NCI-H128 (cell line): ENCODE results near the gene ABCG8.

Experiments
- DNase-seq: peaks from one replicate; lab custom pipeline; 2025; ENCODE audit not compliant: unreplicated experiment; lab: John Stamatoyannopoulos, UW

The ABCG8 gene

DNA sequence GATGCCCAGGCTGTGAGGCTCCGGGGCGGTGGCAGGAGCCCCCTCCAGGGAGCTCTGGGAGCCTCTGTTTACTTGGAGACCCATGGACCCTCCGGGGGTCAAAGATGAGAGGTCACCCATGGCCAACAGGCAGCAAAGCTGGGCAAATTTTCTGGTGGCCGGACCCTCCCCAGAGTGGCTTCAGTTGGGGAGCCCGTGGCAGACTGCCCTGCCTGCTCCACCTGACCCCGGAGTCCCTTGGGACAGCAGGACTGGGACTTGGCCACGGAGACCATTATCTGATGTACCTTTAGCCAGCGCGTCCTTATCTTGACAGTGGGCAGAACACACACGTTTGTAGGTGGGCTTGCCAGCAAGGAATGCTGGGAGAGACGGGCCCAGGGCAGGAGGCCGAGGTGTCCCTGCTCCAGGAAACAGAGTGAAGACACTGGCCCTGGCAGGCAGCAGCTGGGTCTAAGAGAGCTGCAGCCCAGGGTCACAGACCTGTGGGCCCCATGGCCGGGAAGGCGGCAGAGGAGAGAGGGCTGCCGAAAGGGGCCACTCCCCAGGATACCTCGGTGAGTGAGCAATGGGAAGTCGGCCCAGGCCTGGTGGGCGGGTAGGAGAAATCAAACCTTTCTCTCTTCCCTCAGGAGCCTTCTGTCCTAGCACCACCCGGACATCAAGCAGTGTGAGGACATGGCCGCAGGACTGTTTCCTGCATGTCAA lies at the start of gene ABCG8, which contains the start of gene ABCG5:
Gene ABCG8 (plus strand): TSS at position 412 of the 708 bp plus-strand sequence. CDS start 83 bp downstream, at position 495.
Gene ABCG5 (minus strand): TSS at position 280 of the 708 bp plus-strand sequence. CDS start 160 bp downstream, at position 120.
- DNase-seq = no peak

DNA sequence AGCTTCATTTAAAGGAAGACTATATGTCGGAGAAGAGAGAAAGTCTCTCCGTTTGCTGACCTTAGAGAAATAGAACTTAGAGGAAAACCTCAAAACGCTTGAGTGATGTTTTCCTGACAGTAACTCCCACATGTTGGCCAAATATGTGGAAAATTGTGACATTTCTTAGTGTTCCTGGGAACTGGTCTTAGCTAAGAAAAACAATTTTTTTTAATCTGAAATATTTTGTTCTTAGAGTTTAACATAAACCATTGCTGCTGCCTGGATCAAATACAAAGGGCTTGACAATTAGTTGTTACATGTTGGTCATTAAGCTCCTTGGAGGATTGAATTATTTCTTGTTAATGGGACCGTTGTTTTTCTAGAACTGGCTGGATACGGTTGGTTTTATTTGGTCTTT lies 48.6 kb upstream of the ABCG8 start:
- DNase-seq = no peak

DNA sequence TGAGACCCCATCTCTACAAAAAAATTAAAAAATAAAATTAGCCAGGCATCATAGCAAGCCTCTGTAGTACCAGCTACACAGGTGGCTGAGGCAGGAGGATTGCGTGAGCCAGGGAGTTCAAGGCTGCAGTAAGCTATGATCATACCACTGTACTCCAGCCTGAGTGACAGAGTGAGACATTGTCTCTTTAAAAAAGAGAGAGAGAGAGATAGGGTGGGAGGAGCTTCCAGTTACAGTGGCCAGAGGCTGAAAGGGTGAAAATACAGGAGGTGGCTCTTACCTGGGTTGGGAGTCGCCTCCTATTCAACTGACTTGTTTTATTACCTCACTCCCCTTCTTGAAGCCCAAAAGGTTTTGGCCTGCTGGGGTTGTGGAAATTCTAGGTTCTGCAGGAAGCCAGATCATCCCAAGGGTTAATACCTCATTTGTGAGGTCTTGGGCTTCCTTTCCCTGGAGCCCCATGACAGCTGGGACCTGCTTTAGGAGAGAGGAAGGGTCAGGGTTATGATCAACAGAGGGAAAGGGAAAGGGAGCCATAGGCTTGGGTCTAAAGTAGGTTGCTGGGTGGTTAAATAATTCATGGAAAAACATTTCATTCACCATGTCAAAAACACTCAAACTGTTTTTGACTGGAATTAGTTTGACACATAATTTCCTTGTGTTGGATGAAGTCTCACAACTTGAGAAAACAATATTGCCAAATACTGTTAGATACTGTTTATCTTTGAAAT lies 47.6 kb upstream of the ABCG8 start:
- no peak for DNase-seq

DNA sequence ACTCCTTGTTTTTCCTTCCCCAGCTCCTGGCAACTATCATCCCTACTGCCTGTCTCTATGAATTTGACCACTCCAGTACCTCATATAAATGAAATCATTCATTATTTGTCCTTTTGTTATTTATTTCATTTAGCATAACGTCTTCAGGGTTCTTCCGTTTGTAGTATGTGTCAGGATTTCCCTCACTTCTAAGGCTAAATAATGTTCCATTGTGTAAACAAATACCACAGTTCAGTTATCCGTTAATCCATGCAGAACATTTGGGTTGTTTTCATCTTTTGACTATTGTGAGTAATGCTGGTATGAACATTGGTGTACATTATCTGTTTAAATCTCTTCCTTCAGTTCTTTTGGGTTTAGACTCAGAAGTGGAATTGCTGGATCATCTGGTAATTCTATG lies 46.1 kb upstream of the ABCG8 start:
- DNase-seq = no peak

DNA sequence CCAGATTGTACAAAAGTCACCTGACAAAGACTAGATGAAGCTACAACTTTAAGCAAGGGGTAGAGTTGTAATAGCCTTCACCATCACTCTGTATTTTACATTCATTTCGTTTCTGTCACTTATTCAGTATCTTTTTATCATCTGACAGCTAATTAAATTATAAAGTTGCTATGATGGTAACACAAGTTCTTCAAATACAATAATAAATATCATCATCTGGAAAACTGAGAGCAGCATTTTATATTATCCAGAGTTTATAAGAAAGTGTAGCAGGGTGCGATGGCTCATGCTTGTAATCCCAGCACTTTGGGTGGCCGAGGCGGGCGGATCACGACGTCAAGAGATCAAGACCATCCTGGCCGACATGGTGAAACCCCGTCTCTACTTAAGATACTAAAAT lies 43.8 kb upstream of the ABCG8 start:
- no peak for DNase-seq

DNA sequence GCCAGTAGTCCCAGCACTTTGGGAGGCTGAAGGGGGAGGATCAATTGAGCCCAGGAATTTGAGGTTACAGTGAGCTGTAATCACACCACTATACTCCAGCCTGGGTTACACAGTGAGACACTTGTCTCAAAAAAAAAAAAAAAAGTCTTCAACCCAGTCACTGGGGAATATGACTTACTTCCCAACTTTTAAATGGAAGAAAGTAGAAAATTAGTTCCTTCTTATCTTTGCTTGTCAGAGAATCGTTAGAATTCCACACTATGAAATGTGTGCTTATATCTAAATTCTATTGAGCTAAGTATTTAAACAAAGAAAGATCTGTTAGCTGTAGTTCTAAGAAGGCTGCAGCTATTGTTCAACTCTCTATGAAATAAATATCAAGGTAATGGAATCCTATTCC lies 42.6 kb upstream of the ABCG8 start:
- DNase-seq = no peak

DNA sequence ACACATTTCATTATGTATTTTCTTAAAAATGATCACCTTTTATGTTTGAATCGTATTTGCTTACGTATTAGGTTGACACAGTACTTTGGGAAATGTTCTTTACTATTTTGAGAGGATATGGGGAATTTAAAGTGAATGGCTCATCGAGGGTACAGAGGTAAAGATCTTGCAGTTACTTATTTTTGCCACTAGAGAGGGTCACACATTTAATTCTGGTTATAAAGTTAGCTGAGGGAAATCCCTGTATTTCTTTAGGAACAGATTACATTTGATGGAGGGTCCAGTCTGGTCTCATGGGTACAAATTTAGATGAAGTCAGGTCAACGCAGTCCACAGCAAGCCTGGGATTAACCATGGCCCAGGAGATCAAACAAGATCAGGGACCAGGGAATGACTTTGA lies 40.5 kb upstream of the ABCG8 start:
- DNase-seq = no peak

DNA sequence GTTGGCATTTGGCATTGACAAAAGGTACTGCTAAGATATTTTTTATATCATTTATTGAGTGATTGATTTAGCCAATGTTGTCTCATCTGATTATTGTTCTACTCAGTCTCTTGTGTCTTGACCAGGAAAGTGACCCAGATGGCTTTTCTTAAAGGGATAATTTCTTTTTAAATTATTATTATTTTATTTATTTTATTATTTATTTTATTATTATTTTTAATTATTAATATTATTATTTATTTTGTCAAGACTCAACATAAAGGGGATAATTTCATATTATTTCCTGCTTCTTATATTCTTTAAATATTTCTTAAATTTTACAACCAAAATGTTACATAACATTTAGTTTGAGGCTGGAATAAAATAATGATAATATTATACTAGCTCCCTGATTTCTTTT lies 37.9 kb upstream of the ABCG8 start:
- DNase-seq = no peak

DNA sequence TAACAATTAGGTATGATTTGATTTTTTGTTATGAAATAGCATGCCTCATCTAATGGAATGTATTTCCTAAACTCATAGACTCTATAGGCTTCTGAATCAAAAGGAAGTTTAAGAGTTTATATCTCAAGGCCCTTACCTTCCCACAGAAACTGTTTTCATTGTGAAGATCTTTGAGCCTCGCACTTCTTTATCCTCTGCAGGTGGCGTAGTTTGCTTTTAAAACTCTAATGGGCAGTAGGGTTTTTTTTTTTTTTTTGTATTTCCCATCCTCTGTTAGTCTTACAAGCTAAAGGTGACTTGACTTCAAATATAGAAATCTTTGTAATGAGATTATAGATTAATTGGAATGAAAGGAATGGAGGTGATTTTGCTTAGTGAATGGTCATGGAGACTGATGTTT lies 36.6 kb upstream of the ABCG8 start:
- DNase-seq = no peak

DNA sequence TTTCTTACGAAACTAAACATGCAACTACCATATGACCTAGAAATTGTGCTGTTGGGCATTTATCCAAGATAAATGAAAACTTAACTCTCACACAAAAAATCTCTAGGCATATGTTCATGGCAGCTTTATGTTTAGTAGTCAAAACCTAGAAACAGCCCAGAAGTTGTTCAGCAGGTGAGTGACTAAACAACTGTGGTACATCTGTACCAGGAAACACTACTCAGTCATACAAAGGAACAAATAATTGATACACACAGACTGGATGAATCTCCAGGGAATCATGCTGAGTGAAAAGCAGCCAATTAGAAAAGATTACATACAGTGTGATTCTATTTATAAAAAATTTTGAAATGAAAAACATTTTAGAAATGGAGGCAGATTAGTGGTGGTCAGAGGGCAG lies 35.7 kb upstream of the ABCG8 start:
- no peak for DNase-seq

DNA sequence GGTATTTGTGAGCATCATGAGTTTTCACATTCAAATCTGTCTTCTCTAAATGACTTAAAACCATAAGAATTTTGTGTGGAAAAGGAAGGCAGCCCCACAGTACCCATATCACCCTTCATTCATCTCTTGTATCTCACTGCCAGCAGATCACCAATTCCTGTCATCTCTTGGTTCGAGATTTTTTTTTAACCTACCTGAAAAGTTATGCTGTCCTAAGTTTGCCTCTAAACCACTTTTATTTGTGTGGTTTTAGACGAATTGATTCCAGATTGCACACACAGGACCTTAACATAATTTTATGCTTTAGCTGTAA lies 32.1 kb upstream of the ABCG8 start:
- no peak for DNase-seq

DNA sequence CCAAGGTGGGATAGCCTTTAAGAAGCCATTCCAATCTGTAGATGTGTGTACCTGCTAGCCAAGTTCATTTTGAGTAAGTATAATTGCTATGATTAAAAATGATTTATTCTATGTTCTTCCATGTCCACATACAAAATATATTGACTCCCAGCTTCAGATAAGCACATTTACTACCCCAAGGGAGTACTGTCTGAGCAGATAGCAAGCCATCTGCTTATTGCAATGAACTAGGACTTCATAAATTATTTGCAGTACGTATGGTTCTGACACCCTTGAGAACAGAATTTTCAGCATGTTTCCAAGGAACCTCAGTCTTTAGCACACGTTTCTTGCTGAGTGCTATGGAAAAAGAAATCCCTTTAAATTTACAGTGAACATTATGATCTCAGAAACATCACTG lies 28.3 kb upstream of the ABCG8 start:
- DNase-seq = no peak

DNA sequence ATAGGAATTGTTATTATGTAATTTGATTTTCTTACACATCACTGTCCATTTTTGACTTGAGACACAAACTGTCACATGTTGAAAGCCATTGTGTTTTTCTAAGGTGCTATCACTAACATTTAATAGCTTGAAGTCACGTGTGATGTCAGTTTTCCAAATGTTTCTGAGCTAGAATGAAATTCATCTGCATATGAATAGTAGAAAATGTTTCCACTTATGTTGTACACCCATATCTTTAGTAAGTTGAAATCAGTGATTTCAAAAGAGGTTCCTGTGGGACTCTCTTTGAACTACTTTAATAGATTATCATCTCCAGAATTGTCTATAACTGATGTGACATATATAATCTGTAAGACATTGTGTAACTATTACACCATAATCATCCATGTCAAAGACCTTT lies 27.9 kb upstream of the ABCG8 start:
- no peak for DNase-seq

DNA sequence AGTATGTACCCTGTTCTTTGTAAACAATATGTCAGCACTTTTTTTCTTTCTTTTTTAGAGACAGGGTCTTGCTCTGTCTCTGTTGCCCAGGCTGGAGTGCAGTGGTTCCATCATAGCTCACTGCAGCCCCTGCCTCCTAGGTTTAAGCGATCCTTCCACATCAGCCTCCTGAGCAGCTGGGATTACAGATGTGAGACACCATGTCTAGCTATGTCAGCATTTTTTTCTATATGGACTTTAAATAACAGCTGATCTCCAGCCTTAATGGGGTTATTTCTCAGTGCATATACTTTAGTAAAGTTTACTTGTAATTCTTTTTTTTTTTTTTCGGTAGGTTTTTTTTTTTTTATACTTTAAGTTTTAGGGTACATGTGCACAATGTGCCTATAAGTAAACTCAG lies 26.8 kb upstream of the ABCG8 start:
- DNase-seq = no peak

DNA sequence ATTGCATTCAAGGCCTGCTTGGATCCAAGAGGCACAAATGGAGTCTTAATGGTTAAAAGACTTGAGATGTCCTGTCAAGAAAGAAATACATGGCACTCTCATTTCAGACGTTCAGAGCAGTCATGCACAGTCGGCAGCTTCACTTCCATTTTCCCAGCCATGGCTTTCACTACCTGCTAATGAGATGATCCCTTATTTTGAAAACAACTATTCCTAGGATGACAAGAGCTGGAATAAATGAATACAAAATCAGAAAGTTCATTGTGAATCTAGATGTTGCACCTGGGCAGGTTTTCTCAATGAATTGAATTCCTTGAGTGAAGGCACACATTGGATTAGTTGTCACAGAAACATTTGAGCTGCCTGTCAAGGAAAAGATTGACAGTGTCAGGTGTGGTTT lies 25.8 kb upstream of the ABCG8 start:
- no peak for DNase-seq

DNA sequence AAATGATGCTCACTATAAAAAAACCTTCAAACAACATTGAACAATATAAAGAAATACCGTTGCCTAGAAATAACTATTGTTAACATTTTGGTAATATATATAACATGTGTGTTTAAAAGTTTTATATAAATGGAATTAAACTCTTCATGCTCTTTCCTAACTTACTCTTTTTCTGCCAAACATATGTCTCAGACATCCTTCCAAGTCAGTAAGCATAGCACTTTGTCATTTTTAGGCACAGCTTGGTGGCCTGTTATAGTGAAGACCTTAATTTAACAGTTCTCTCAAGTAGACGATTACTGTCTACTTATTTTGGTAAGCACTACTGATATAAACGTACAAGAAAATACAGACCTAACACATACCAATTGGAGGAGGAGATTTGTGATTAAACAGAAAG lies 24.1 kb upstream of the ABCG8 start:
- DNase-seq = no peak

DNA sequence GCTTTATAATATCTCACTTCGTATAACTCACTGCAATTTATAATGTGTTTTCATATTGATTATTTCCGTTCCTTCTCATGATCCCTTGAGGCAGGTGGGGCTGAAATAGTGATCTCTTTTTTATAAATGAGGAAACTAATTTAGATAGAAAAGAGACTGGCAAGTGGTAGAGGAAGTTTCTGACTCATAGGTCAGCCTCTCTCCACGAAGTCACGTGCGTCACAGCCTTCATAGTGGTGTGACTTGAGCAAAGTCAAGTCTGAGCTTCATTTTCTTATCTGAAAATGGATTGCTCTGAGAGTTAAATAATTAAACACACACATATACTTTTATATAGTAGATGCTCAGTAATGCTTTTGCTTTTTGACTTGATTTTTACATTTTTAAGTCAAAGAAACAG lies 20.0 kb upstream of the ABCG8 start:
- DNase-seq = no peak

DNA sequence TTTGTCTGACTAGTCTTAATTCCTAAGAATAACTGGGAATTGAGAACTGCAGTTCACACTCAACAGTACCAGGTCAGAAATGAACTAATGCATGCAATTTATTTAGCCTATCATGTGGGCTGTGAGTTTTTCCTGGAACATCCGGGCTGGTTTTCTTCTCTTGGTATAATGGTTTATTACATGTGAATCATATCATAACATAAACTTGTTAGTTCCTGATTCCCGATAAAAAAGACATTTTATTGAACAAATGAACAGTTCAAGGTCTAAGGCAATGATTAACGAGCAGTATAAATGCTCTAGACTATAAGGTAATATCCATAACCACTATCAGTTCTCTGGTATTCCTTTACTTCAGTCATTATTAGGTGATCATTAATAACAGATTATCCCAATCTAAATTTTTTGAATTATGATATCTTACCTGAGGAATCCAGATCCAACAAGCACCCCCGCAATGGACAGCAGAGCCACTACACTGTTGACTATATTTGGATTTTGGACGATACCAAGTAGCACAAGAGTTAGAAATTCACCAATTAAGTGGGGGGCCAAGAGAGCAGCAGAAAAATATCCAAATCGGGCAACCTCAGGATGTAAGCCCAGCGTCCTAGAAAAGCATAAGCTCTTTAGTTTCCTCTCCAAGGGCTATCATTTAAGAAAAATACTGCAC lies 19.1 kb upstream of the ABCG8 start:
- DNase-seq = no peak

DNA sequence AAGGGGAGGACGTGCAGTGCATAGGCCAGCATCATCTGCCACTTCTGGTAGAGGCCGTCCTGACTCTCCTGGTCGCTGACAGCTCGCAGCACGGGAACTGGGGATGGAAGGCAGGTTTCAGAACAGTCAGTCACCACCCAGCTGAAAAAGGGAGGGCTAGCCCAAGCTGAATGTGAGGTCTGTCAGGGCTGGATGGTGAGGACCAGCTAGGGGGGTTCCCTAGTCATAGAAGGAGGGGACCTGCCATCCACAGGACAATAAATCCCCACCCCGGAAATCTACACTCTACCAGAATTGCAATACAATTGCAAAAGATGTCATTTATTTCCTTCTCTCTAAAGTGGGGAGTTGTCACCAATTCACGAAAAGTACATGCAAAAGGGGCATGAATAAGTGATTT lies 15.9 kb upstream of the ABCG8 start:
- DNase-seq = no peak

DNA sequence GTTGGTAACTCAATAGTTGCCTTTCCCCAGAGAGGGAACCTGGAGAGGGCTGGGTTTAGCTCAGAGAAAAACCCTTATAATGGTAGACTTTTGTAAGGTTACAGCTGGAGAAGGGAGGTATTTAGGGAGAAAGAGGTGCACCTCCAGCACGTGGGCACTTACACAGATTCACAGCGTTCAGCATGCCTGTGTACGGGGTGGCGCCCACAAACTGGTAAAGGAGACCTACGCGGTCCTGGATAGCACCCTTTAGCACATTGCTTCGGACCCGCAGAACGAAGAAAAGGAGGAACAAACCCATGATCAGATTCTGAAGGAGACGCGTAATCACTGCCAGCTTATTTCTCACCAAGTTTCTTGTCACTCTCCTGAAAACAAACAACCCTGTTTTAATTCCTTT lies 15.0 kb upstream of the ABCG8 start:
- no peak for DNase-seq

DNA sequence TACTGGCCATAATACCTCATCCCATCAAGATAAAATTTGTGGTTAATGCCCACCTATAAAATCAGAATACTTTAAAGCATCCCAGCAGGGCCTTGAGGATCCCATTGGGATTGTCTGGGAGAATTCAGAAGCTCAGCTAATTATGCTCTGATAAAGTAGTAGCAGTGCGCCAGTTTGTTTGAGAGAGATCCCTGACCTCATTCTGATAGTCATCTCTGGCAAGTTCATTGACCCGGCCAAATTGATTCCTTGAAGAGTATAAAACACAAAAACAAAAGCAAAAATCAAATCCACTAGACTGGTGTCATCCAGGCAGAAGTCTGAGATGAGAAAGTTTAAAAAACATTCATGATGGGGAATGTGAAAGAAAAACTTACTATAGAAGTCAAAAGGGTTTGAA lies 14.3 kb upstream of the ABCG8 start:
- DNase-seq = no peak

DNA sequence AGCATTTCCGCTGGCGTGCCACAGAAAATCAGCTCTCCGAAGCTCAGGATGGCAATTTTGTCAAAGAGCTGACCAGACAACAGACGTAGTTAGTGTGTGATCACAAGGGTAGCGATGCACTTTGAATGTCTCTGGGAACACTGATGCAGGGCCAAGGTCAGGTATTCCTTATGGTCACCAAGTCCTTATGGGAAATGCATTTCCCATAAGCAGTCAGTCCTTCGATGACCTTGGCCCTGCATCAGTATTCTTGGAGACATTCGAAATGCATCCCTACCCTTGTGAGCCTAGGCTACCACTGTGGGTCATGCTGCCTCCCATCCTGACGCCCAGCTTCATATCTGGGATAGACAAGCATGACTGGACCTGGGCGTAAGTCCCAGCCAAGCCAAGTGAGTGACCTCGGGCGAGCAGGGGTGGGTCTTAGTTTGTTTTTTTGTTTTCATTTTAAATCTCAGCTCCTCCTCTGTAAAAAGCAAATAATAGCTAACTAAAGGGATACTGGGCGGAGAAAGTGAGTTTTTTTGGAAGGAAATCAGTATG lies 13.7 kb upstream of the ABCG8 start:
- no peak for DNase-seq
